GM18868 (cell line): ENCODE data around the gene SOX13.

Source experiments
- ATAC-seq: cut with Tn5 transposase; IDR thresholded peaks from one replicate; pipeline ENCODE4 v1.9.1; 2021; ENCODE audit warnings: mild to moderate bottlenecking, moderate library complexity; ENCODE audit not compliant: unreplicated experiment

SOX13 gene

GRCh38 chr1:204176049-204176448, 103.1 kb downstream of the SOX13 start:
- ATAC-seq = no peak

- no peak for ATAC-seq
Measured at GRCh38 chr1:204177133-204177532, 104.2 kb downstream of the SOX13 start.
